ENCODE data around the gene FMN1. TPM values are rescaled to one million over a fixed set of nuclear protein-coding genes. Genes with fewer than 3 reads are reported as not detected.

Gene FMN1
- total and polyA plus RNA-seq, 10 of the 15 experiments (the other 5 are each of a cell fraction or from before 2014, with no cell fraction given) = 0.05 to 0.16 (median 0.08) TPM; not detected in 4

GRCh38 chr15:32819448-32819847 is 375.1 kb downstream of the FMN1 start (continued):
- TF ChIP-seq CUX1 (IDR thresholded peaks at IDR 0.05; ENCODE audit: insufficient replicate concordance, low read depth, low read length) (no peak), PAX8 (IDR thresholded peaks at IDR 0.05) (no peak), STAT1 (conservative IDR thresholded peaks at IDR 0.05) (no peak), FOXM1 (IDR thresholded peaks at IDR 0.05; ENCODE audit: low read depth, low read length) (no peak), MYC (IDR thresholded peaks at IDR 0.05; ENCODE audit: insufficient read depth, insufficient read length, insufficient replicate concordance, low read length, severe bottlenecking) (no peak), GABPA (IDR thresholded peaks at IDR 0.05; ENCODE audit: low read depth) (no peak), KDM1A (IDR thresholded peaks at IDR 0.05; ENCODE audit: borderline replicate concordance) (no peak), YY1 (IDR thresholded peaks at IDR 0.05; ENCODE audit: low read depth, low read length) (no peak)

Measured in GM12878 (cell line).